H9 (cell line): ENCODE results near the gene IL31RA. TPM values are rescaled to one million over a fixed set of nuclear protein-coding genes. Genes with fewer than 3 reads are reported as not detected.

Source experiments
- DNase-seq: peaks from one replicate; pipeline ENCODE4 v3.0.0-alpha.2; 2017
- H2AFZ ChIP-seq: one replicate; pipeline ENCODE4 v1.6.1; 2013; ENCODE audit warnings: mild to moderate bottlenecking, low read length, control low read depth, moderate library complexity
- H2AK5ac ChIP-seq: 2 replicates; pipeline ENCODE4 v1.6.1; 2013; ENCODE audit warnings: low read length, control low read depth, mixed read lengths; ENCODE audit not compliant: insufficient read length
- H2BK120ac ChIP-seq: one replicate; pipeline ENCODE4 v1.6.1; 2013; ENCODE audit warnings: low read depth, mild to moderate bottlenecking, low read length, control low read depth, inconsistent platforms; ENCODE audit not compliant: poor library complexity, severe bottlenecking
- H2BK12ac ChIP-seq: 2 replicates; pipeline ENCODE4 v1.6.1; 2013; ENCODE audit warnings: low read length, control low read depth, mixed read lengths, low read depth; ENCODE audit not compliant: insufficient read length
- H2BK15ac ChIP-seq: 2 replicates; pipeline ENCODE4 v1.6.1; 2013; ENCODE audit warnings: low read depth, low read length, control low read depth
- H2BK20ac ChIP-seq: one replicate; pipeline ENCODE4 v1.6.1; 2013; ENCODE audit warnings: low read depth, mild to moderate bottlenecking, low read length, control low read depth, inconsistent platforms; ENCODE audit not compliant: poor library complexity, severe bottlenecking
- H2BK5ac ChIP-seq: 2 replicates; pipeline ENCODE4 v1.6.1; 2013; ENCODE audit warnings: low read length, control low read depth, mixed read lengths; ENCODE audit not compliant: insufficient read length
- H3K14ac ChIP-seq: 2 replicates; pipeline ENCODE4 v1.6.1; 2013; ENCODE audit warnings: low read length, control low read depth; ENCODE audit not compliant: insufficient read depth
- H3K18ac ChIP-seq: 2 replicates; pipeline ENCODE4 v1.6.1; 2013; ENCODE audit warnings: low read depth, mild to moderate bottlenecking, mixed read lengths, low read length, control low read depth; ENCODE audit not compliant: insufficient read length
- H3K23ac ChIP-seq: 2 replicates; pipeline ENCODE4 v1.6.1; 2013; ENCODE audit warnings: low read length, control low read depth, mixed read lengths, low read depth; ENCODE audit not compliant: insufficient read length
- H3K23me2 ChIP-seq: 2 replicates; pipeline ENCODE4 v1.6.1; 2013; ENCODE audit warnings: low read depth, mild to moderate bottlenecking, mixed read lengths, low read length, control low read depth; ENCODE audit not compliant: insufficient read length, poor library complexity, severe bottlenecking
- H3K27ac ChIP-seq: 2 replicates; pipeline ENCODE4 v1.5.1; 2013; ENCODE audit warnings: low read length, control low read depth, mixed read lengths, low read depth; ENCODE audit not compliant: insufficient read length
- H3K27me3 ChIP-seq: 2 replicates; pipeline ENCODE4 v1.6.1; 2013; ENCODE audit warnings: low read length, control low read depth, inconsistent platforms; ENCODE audit not compliant: insufficient read depth
- H3K4ac ChIP-seq: 2 replicates; pipeline ENCODE4 v1.6.1; 2013; ENCODE audit warnings: low read depth, mild to moderate bottlenecking, control low read depth, inconsistent platforms, low read length, moderate library complexity
- H3K4me1 ChIP-seq: 2 replicates; pipeline ENCODE4 v1.6.1; 2013; ENCODE audit warnings: low read length, control low read depth, inconsistent platforms; ENCODE audit not compliant: insufficient read depth
- H3K4me2 ChIP-seq: 2 replicates; pipeline ENCODE4 v1.6.1; 2013; ENCODE audit warnings: low read length, control low read depth, mixed read lengths; ENCODE audit not compliant: insufficient read length, insufficient read depth
- H3K56ac ChIP-seq: 2 replicates; pipeline ENCODE4 v1.6.1; 2013; ENCODE audit warnings: low read depth, mild to moderate bottlenecking, mixed read lengths, low read length, control low read depth; ENCODE audit not compliant: insufficient read length
- H3K79me1 ChIP-seq: 2 replicates; pipeline ENCODE4 v1.6.1; 2013; ENCODE audit warnings: low read depth, mild to moderate bottlenecking, moderate library complexity, low read length, control low read depth, inconsistent platforms; ENCODE audit not compliant: insufficient read depth, poor library complexity, severe bottlenecking
- H3K79me2 ChIP-seq: 2 replicates; pipeline ENCODE4 v1.6.1; 2013; ENCODE audit warnings: low read length, control low read depth, inconsistent platforms; ENCODE audit not compliant: insufficient read depth
- H3K9ac ChIP-seq: 2 replicates; pipeline ENCODE4 v1.6.1; 2013; ENCODE audit warnings: low read length, control low read depth, mixed read lengths; ENCODE audit not compliant: insufficient read length; ENCODE audit errors: extremely low read depth
- H3K9me3 ChIP-seq: one replicate; pipeline ENCODE4 v1.6.1; 2013; ENCODE audit warnings: low read depth, low read length, inconsistent platforms; ENCODE audit not compliant: control insufficient read depth
- H3T11ph ChIP-seq: one replicate; pipeline ENCODE4 v1.6.1; 2013; ENCODE audit warnings: mild to moderate bottlenecking, low read length, control low read depth, inconsistent platforms
- H4K20me1 ChIP-seq: one replicate; pipeline ENCODE4 v1.6.1; 2013; ENCODE audit not compliant: control insufficient read depth, insufficient read length, insufficient read depth
- H4K5ac ChIP-seq: 2 replicates; pipeline ENCODE4 v1.6.1; 2013; ENCODE audit warnings: low read depth, mild to moderate bottlenecking, mixed read lengths, low read length, control low read depth; ENCODE audit not compliant: insufficient read length
- H4K8ac ChIP-seq: replicated peaks from 2 replicates; pipeline ENCODE4 v1.6.1; 2013; ENCODE audit warnings: low read length, control low read depth, mixed read lengths, low read depth; ENCODE audit not compliant: insufficient read length
- H4K91ac ChIP-seq: 2 replicates; pipeline ENCODE4 v1.6.1; 2013; ENCODE audit warnings: low read depth, mild to moderate bottlenecking, moderate library complexity, mixed read lengths, low read length, control low read depth; ENCODE audit not compliant: insufficient read length
- H3K27ac Mint-ChIP-seq, 3 experiments: 2 replicates in 2 of 3; 3 replicates in 1 of 3; pipeline ENCODE4 v1.8.0; 2020 to 2021; ENCODE audit warnings: mixed read lengths in 3 of 3, mild to moderate bottlenecking in 1 of 3, moderate library complexity in 1 of 3
- H3K27me3 Mint-ChIP-seq: 2 replicates; pipeline ENCODE4 v1.8.0; 2021; ENCODE audit warnings: low read depth, mild to moderate bottlenecking, moderate library complexity, mixed read lengths
- H3K36me3 Mint-ChIP-seq, 3 experiments: 2 replicates in 2 of 3; 3 replicates in 1 of 3; pipeline ENCODE4 v1.8.0; 2020 to 2021; ENCODE audit warnings: low read depth in 3 of 3, mixed read lengths in 3 of 3; ENCODE audit not compliant: insufficient read depth in 1 of 3
- H3K4me1 Mint-ChIP-seq, 2 experiments: 2 replicates each; pipeline ENCODE4 v1.8.0; 2020; ENCODE audit warnings: mixed read lengths in 2 of 2
- H3K4me3 Mint-ChIP-seq, 2 experiments: 2 replicates in 1 of 2; 3 replicates in 1 of 2; pipeline ENCODE4 v1.8.0; 2020 to 2021; ENCODE audit warnings: mild to moderate bottlenecking in 2 of 2, mixed read lengths in 2 of 2, moderate library complexity in 1 of 2
- H3K9me3 Mint-ChIP-seq, 2 experiments: 2 replicates in 1 of 2; 3 replicates in 1 of 2; pipeline ENCODE4 v1.8.0; 2020; ENCODE audit warnings: mild to moderate bottlenecking in 2 of 2, mixed read lengths in 2 of 2, moderate library complexity in 1 of 2
- WGBS: extraction: QIAGEN DNeasy Blood & Tissue Kit; methylation state at CpG from one replicate; pipeline ENCODE4 v1.1.7; 2013; ENCODE audit warnings: missing lambda C conversion rate, low lambda C conversion rate, mixed read lengths; ENCODE audit not compliant: insufficient read length; ENCODE audit errors: extremely low coverage; 5-methylcytosine and 5-hydroxymethylcytosine counted together
- total RNA-seq: library from RNA; stranded (reverse); gene quantifications from 2 replicates; pipeline ENCODE4 v1.2.1, GENCODE V29; 2021
- TF ChIP-seq, protein P1 (sequence below): fragments of 200-600 bp; sonication (generic); conservative IDR thresholded peaks from 3 replicates; pipeline ENCODE4 v1.8.0; 2021; ENCODE audit warnings: antibody characterized with exemption, mild to moderate bottlenecking

IL31RA gene
- total RNA-seq, 1 experiment from 2014 or later: 0.11 TPM

DNA sequence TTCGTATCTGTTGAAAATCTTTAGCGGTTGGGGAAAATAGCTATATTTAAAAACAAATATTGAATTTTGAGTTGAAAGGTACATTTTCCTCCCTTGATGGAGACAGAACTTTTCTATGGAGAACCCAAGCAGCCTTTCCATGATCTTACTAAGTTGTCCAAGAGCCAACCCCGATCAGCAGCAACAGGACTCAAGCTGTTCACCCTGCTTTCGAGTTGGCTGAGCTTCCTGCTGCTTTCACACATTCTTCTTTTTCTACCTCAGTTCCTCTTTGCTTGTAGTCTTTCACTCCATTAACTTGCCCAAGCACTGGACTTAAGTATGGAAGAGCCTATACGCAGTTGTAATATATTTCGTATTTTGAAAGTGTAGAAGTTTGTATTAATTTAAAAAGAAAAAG is 84.2 kb downstream of the IL31RA start:
- Histone ChIP-seq H2BK120ac (no peak overlapping the region), H3K23ac (no peak overlapping the region), H3K27me3 (no peaks in the 10 kb centered on the region), H3K9me3 (no peaks in the 10 kb centered on the region), H2BK5ac (no peak overlapping the region), H2BK12ac (no peak overlapping the region), H3K79me2 (no peaks in the 10 kb centered on the region), H4K91ac (no peak overlapping the region), H3K23me2 (no peaks in the 10 kb centered on the region), H2AFZ (no peak overlapping the region), H4K8ac (no peak overlapping the region), H3K18ac (no peak overlapping the region), H3K79me1 (no peaks in the 10 kb centered on the region), H4K5ac (no peak overlapping the region), H3K27ac (no peak overlapping the region), H3K4me1 (no peaks in the 10 kb centered on the region), H3K14ac (no peak overlapping the region), H3K4me2 (no peak overlapping the region), H2BK15ac (no peak overlapping the region), H3T11ph (no peak overlapping the region), H3K4ac (no peak overlapping the region), H2AK5ac (no peak overlapping the region), H3K9ac (no peak overlapping the region), H4K20me1 (no peaks in the 10 kb centered on the region), H2BK20ac (no peak overlapping the region), H3K56ac (no peak overlapping the region)
- Mint-ChIP-seq H3K9me3 (no peaks in the 10 kb centered on the region), H3K4me1 (no peaks in the 10 kb centered on the region), H3K36me3 (no peaks in the 10 kb centered on the region; a peak in 1 of 7 replicates), H3K27me3 (no peaks in the 10 kb centered on the region), H3K4me3 (no peak overlapping the region), H3K27ac (no peak overlapping the region; a peak in 1 of 7 replicates)
- TF ChIP-seq, protein P1, sequence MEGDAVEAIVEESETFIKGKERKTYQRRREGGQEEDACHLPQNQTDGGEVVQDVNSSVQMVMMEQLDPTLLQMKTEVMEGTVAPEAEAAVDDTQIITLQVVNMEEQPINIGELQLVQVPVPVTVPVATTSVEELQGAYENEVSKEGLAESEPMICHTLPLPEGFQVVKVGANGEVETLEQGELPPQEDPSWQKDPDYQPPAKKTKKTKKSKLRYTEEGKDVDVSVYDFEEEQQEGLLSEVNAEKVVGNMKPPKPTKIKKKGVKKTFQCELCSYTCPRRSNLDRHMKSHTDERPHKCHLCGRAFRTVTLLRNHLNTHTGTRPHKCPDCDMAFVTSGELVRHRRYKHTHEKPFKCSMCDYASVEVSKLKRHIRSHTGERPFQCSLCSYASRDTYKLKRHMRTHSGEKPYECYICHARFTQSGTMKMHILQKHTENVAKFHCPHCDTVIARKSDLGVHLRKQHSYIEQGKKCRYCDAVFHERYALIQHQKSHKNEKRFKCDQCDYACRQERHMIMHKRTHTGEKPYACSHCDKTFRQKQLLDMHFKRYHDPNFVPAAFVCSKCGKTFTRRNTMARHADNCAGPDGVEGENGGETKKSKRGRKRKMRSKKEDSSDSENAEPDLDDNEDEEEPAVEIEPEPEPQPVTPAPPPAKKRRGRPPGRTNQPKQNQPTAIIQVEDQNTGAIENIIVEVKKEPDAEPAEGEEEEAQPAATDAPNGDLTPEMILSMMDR: no peak
- no CpG with 5 or more reads among the region's 6 CpGs for WGBS
- no peak for DNase-seq
